Renal cortical epithelial cell (primary cell): Measurements from ENCODE around the gene WWOX. TPM values are rescaled to one million over a fixed set of nuclear protein-coding genes. Genes with fewer than 3 reads are reported as not detected.
"Not testable (repeated sequence)": the region's sequence is repeated elsewhere in the genome, so short reads cannot be mapped to it uniquely, and the experiment has no call there.

ENCODE experiments used
- DNase-seq: peaks from one replicate; pipeline ENCODE4 v3.0.0-alpha.2; 2011; ENCODE audit warnings: low read depth
- total RNA-seq: library from RNA; depleted of rRNA; stranded (reverse); fragments of >200 nt; gene quantifications from 2 replicates; pipeline ENCODE4 v1.2.3, GENCODE V29; 2014

WWOX gene
- total RNA-seq, 1 donor from 2014 or later: 29.5 TPM

DNA sequence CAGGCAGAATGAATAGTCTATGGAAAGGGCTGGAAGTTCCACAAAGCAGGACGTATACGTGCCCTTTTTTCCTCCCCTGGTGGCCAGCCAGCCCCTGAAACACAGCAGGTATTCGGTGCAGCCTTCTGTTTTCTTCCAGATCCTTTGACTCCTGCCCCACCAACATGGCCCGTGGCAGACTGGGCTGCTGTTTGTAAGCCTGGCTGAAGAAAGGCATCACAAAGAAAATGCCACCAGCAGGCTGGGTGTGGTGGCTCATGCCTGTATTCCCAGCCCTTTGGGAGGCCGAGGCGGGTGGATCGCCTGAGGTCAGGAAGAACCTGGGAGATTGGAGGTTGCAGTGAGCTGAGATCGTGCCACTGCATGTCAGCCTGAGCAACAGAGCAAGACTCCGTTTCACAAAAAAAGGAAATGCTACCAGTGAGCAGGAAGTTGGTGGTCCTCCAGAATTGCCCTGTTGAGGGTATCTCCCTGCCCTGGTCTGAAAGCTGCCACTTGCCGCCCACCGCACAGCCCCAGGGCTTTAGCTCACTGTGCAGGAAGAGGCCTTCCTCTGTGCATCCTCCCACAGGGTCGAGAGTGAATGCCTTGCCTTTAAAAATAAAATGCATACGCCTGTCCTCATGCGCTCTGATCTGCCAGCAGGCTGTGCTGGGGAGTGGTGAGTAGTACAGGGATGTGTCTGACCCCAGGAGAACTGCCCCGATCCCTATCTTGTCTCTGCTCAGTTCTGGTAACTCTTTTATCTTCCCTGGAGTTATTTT lies 913.4 kb downstream of the WWOX start:
- DNase-seq: no peak

DNA sequence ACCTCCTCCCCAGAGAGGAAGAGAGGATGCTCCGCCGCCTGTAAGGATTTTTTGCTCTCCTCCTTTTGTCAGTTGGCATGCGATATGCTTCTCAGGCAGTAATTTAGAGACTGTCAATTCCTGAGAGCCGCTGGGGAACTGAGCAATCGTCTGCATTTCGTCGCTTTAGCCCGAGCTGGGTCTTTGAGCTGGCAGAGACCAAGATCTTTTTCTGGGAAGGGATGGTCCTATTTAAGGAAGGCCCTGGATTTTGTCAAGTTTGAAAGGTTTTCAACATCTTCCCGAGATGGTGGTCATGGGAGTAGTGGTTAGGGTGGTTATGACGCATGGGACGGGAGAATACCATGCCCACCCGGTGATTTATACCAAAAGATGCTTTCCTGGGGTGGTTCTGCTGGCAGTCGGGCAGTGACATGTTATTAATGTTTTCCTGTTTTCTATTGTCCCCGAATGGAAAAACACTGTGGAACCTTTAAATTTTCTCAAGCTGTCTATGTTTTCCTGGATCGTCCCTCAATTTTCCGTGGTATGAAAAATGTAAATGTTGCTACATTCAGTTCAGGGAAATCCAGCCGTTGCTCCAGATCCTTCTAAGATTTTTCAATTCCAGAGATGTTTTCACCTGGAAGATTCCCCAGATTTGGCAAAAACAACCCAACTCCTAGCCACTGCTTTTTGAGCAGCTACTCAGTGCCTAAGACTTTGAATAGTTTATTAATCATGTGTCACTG lies 914.6 kb downstream of the WWOX start:
- DNase-seq: no peak

GRCh38 chr16:79018650-79019429 lies 919.4 kb downstream of the WWOX start:
- DNase-seq: no peak

- DNase-seq: no peak
Observed at GRCh38 chr16:79019431-79019830, 920.0 kb downstream of the WWOX start.

GRCh38 chr16:79021991-79022630 lies 922.7 kb downstream of the WWOX start:
- DNase-seq: no peak

- no peak for DNase-seq
Observed at GRCh38 chr16:79026117-79026516, 926.7 kb downstream of the WWOX start.

- no peak for DNase-seq
Observed at GRCh38 chr16:79036541-79036940, 937.1 kb downstream of the WWOX start.

DNA sequence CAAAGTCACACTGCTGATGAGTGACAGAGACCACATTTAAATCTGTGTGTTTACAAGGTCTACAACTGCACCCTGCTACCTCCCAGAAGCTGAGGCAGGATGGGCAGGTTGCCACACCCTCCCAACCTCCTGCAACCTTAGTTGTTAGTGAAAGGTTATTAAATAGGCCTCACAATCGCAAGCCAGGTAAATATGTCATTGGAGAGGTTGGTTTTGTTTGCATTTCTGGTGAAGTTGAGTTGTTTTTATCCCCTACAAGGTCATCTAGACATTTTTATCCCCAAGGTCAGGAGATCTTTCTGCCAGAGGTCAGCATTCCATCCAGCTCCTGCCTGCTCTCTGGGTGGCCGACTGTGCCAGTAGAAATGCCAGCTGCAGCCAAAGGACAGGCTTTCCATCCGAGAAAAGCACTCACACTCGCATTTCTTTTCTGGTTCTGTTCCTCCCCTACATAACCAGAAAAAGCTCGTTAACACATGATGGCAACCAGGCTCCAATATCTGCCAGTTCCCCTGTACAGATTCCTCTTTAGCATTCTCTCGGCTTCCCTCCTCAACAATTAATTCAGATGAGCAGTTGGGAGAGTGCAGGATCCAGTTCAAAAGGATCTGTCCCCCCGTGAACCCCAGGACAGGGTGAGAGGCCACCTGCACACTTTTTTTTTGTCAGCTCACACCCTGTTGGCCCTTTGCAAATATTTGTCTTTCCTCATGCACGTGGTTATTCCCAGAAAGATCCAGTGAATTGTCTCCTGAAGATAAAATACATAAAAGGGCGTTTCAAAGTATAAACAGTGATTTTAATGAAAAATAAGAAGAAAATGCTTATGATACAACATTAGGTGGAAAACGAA lies 938.3 kb downstream of the WWOX start:
- no peak for DNase-seq

DNA sequence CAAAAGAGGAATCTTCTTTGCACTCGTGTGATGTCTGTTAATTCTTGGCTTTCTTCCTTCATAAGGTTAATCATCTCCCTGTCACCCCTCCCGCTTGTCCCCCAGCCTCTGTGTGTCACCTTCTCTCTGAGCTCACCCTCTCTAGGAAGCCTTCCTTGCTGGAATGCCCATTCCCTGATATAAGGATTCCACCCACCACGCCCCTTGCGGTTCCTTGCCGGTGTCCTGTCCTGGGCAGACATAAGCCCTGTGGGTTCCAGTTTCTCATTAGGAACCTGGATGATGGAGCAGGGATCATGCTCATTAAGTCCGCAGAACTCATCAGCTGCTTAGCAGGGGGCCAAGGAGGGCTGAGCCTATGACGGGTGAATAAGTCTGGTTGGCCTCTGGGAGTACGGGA lies 941.8 kb downstream of the WWOX start:
- no peak for DNase-seq

GRCh38 chr16:79042141-79042540 lies 942.7 kb downstream of the WWOX start:
- no peak for DNase-seq

DNA sequence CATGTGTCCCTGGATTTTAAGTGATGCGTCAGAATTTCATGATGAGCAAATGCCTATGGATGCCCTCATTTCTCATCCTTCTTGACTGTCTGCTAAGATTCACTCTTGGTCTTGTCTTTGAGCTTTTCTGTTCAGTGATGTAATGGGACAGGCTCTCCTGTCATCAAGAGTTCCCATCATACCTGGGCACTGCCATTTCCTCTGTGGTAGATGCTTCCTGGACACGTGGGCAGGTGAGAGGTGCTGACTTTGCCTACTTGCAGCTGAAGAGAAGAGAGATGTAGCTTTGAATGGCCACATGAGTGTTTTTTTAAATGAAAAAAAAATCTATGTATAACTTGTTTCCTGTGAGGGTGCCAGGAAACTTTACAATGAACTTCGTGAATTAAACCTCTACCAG lies 943.4 kb downstream of the WWOX start:
- no peak for DNase-seq

DNA sequence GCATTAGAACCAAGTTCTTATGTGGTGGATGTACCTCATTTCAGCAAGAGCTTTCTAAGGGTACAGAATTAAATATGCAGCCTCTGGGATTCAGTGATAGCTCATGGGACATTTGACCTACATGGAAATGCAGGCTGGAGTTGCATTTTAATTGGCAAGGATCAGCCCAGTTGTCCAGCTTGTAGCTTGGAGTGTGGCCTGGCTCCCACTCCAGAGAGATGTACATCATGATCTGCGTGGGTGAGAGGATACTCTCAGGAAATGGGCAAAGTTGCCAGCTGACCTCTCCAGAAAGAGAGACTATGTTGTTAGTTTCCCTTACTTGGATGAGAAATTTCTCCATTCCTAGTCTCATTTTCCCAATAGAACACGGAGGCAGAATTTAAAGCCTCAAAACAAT lies 945.7 kb downstream of the WWOX start:
- no peak for DNase-seq

DNA sequence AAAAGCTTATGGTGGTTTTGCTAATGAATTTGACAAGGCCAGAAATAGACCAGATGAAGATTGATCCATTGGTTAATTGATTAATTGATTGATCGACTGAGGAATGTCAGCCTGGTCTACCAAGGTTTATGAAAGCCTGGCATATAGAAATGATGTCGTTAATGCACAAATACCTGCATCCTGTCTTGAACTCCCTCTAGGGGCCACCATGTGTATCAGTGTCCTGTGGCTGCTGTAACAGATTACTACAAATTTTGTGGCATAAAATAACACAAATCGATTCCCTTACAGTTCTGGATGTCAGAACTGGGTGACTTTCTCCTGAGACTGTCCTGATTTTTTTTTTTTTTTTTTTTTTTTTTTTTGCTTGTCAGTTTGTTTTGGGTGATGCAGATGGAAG lies 947.9 kb downstream of the WWOX start:
- DNase-seq: no peak

- DNase-seq: no peak
Observed at GRCh38 chr16:79049040-79049439, 949.6 kb downstream of the WWOX start.

- no peak for DNase-seq
Observed at GRCh38 chr16:79050063-79050462, 950.6 kb downstream of the WWOX start.

GRCh38 chr16:79051313-79051712 lies 951.9 kb downstream of the WWOX start:
- no peak for DNase-seq

- not testable (repeated sequence) for DNase-seq
Observed at GRCh38 chr16:79052198-79052597, 952.7 kb downstream of the WWOX start.

- DNase-seq: no peak
Observed at GRCh38 chr16:79053577-79053976, 954.1 kb downstream of the WWOX start.

DNA sequence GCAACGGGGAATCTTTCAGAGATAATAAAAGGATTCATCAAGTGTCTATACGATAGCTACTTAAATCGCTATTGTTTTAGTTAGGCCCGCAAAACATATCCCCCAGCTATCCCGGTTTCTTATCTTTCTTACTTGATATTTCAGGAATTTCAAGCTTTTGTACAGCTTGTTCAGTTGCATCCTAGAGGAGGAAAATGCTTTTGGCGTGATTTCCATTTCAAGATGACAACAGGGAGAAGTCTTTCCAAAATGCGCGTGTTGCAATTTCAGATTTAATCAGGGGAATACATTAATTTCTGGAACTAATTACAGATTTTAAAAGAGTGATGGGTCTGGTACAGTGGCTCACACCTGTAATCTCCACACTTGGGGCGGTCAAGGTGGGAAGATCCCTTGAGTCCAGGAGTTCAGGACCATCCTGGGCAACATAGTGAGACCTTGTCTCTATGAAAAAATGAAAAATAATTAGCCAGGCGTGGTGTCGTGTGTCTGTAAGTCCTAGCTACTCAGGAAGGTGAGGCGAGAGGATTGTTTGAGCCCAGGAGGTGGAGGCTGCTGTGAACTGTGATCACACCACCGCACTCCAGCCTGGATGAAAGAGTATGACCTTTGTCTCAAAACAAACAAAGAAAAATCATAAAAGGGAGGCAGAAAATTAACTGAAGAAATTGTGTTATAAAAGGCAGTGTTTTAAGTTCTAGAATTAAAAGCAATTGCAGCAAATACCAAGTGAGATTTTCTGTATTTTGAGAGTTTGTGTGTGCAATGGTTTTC lies 954.9 kb downstream of the WWOX start:
- DNase-seq: no peak

DNA sequence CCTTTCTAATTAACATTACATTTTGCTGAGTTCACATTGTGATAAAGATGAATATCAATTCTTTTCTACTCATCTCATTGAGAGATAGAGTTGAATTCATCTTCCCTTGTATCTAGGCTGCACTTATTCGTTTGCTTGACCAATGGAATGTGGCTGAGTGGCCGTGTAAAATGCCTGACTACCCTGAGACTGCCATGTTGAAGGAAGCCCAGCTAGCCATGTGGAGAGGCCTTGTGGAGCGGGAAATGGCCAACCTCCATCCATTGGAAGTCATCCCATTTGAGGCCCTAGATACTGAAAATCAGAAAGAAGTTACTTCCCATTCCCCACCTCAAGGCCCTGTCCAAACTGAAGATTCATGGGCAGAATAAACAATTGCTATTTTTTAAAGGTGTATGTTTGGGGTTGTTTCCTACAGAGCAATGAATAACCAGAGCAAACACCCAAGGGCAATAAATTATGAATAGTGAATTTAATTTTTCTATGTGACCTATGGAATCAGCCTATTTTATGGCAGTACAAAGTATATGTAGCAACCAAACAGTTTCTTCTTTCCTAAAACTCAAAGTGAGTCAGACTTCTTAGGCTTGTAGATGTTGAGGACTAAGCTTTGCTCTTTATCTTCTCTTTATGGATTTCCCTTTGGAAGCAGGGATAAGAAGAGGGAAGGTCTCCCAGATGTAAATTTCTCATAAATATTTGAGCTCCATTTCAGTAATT lies 956.0 kb downstream of the WWOX start:
- DNase-seq: no peak
